H9 (cell line): ENCODE results near the gene L3MBTL4. TPM values are rescaled to one million over a fixed set of nuclear protein-coding genes. Genes with fewer than 3 reads are reported as not detected.

Experiments used
- DNase-seq: peaks from one replicate; pipeline ENCODE4 v3.0.0-alpha.2; 2017
- H2AFZ ChIP-seq: one replicate; pipeline ENCODE4 v1.6.1; 2013; ENCODE audit warnings: mild to moderate bottlenecking, low read length, control low read depth, moderate library complexity
- H2AK5ac ChIP-seq: 2 replicates; pipeline ENCODE4 v1.6.1; 2013; ENCODE audit warnings: low read length, control low read depth, mixed read lengths; ENCODE audit not compliant: insufficient read length
- H2BK120ac ChIP-seq: one replicate; pipeline ENCODE4 v1.6.1; 2013; ENCODE audit warnings: low read depth, mild to moderate bottlenecking, low read length, control low read depth, inconsistent platforms; ENCODE audit not compliant: poor library complexity, severe bottlenecking
- H2BK12ac ChIP-seq: 2 replicates; pipeline ENCODE4 v1.6.1; 2013; ENCODE audit warnings: low read length, control low read depth, mixed read lengths, low read depth; ENCODE audit not compliant: insufficient read length
- H2BK15ac ChIP-seq: 2 replicates; pipeline ENCODE4 v1.6.1; 2013; ENCODE audit warnings: low read depth, low read length, control low read depth
- H2BK20ac ChIP-seq: one replicate; pipeline ENCODE4 v1.6.1; 2013; ENCODE audit warnings: low read depth, mild to moderate bottlenecking, low read length, control low read depth, inconsistent platforms; ENCODE audit not compliant: poor library complexity, severe bottlenecking
- H2BK5ac ChIP-seq: 2 replicates; pipeline ENCODE4 v1.6.1; 2013; ENCODE audit warnings: low read length, control low read depth, mixed read lengths; ENCODE audit not compliant: insufficient read length
- H3K14ac ChIP-seq: 2 replicates; pipeline ENCODE4 v1.6.1; 2013; ENCODE audit warnings: low read length, control low read depth; ENCODE audit not compliant: insufficient read depth
- H3K18ac ChIP-seq: 2 replicates; pipeline ENCODE4 v1.6.1; 2013; ENCODE audit warnings: low read depth, mild to moderate bottlenecking, mixed read lengths, low read length, control low read depth; ENCODE audit not compliant: insufficient read length
- H3K23ac ChIP-seq: 2 replicates; pipeline ENCODE4 v1.6.1; 2013; ENCODE audit warnings: low read length, control low read depth, mixed read lengths, low read depth; ENCODE audit not compliant: insufficient read length
- H3K23me2 ChIP-seq: 2 replicates; pipeline ENCODE4 v1.6.1; 2013; ENCODE audit warnings: low read depth, mild to moderate bottlenecking, mixed read lengths, low read length, control low read depth; ENCODE audit not compliant: insufficient read length, poor library complexity, severe bottlenecking
- H3K27ac ChIP-seq: 2 replicates; pipeline ENCODE4 v1.5.1; 2013; ENCODE audit warnings: low read length, control low read depth, mixed read lengths, low read depth; ENCODE audit not compliant: insufficient read length
- H3K27me3 ChIP-seq: 2 replicates; pipeline ENCODE4 v1.6.1; 2013; ENCODE audit warnings: low read length, control low read depth, inconsistent platforms; ENCODE audit not compliant: insufficient read depth
- H3K4ac ChIP-seq: 2 replicates; pipeline ENCODE4 v1.6.1; 2013; ENCODE audit warnings: low read depth, mild to moderate bottlenecking, control low read depth, inconsistent platforms, low read length, moderate library complexity
- H3K4me1 ChIP-seq: 2 replicates; pipeline ENCODE4 v1.6.1; 2013; ENCODE audit warnings: low read length, control low read depth, inconsistent platforms; ENCODE audit not compliant: insufficient read depth
- H3K4me2 ChIP-seq: 2 replicates; pipeline ENCODE4 v1.6.1; 2013; ENCODE audit warnings: low read length, control low read depth, mixed read lengths; ENCODE audit not compliant: insufficient read length, insufficient read depth
- H3K56ac ChIP-seq: 2 replicates; pipeline ENCODE4 v1.6.1; 2013; ENCODE audit warnings: low read depth, mild to moderate bottlenecking, mixed read lengths, low read length, control low read depth; ENCODE audit not compliant: insufficient read length
- H3K79me1 ChIP-seq: 2 replicates; pipeline ENCODE4 v1.6.1; 2013; ENCODE audit warnings: low read depth, mild to moderate bottlenecking, moderate library complexity, low read length, control low read depth, inconsistent platforms; ENCODE audit not compliant: insufficient read depth, poor library complexity, severe bottlenecking
- H3K79me2 ChIP-seq: 2 replicates; pipeline ENCODE4 v1.6.1; 2013; ENCODE audit warnings: low read length, control low read depth, inconsistent platforms; ENCODE audit not compliant: insufficient read depth
- H3K9ac ChIP-seq: 2 replicates; pipeline ENCODE4 v1.6.1; 2013; ENCODE audit warnings: low read length, control low read depth, mixed read lengths; ENCODE audit not compliant: insufficient read length; ENCODE audit errors: extremely low read depth
- H3K9me3 ChIP-seq: one replicate; pipeline ENCODE4 v1.6.1; 2013; ENCODE audit warnings: low read depth, low read length, inconsistent platforms; ENCODE audit not compliant: control insufficient read depth
- H3T11ph ChIP-seq: one replicate; pipeline ENCODE4 v1.6.1; 2013; ENCODE audit warnings: mild to moderate bottlenecking, low read length, control low read depth, inconsistent platforms
- H4K20me1 ChIP-seq: one replicate; pipeline ENCODE4 v1.6.1; 2013; ENCODE audit not compliant: control insufficient read depth, insufficient read length, insufficient read depth
- H4K5ac ChIP-seq: 2 replicates; pipeline ENCODE4 v1.6.1; 2013; ENCODE audit warnings: low read depth, mild to moderate bottlenecking, mixed read lengths, low read length, control low read depth; ENCODE audit not compliant: insufficient read length
- H4K8ac ChIP-seq: replicated peaks from 2 replicates; pipeline ENCODE4 v1.6.1; 2013; ENCODE audit warnings: low read length, control low read depth, mixed read lengths, low read depth; ENCODE audit not compliant: insufficient read length
- H4K91ac ChIP-seq: 2 replicates; pipeline ENCODE4 v1.6.1; 2013; ENCODE audit warnings: low read depth, mild to moderate bottlenecking, moderate library complexity, mixed read lengths, low read length, control low read depth; ENCODE audit not compliant: insufficient read length
- H3K27ac Mint-ChIP-seq, 3 experiments: 2 replicates in 2 of 3; 3 replicates in 1 of 3; pipeline ENCODE4 v1.8.0; 2020 to 2021; ENCODE audit warnings: mixed read lengths in 3 of 3, mild to moderate bottlenecking in 1 of 3, moderate library complexity in 1 of 3
- H3K27me3 Mint-ChIP-seq: 2 replicates; pipeline ENCODE4 v1.8.0; 2021; ENCODE audit warnings: low read depth, mild to moderate bottlenecking, moderate library complexity, mixed read lengths
- H3K36me3 Mint-ChIP-seq, 3 experiments: 2 replicates in 2 of 3; 3 replicates in 1 of 3; pipeline ENCODE4 v1.8.0; 2020 to 2021; ENCODE audit warnings: low read depth in 3 of 3, mixed read lengths in 3 of 3; ENCODE audit not compliant: insufficient read depth in 1 of 3
- H3K4me1 Mint-ChIP-seq, 2 experiments: 2 replicates each; pipeline ENCODE4 v1.8.0; 2020; ENCODE audit warnings: mixed read lengths in 2 of 2
- H3K4me3 Mint-ChIP-seq, 2 experiments: 2 replicates in 1 of 2; 3 replicates in 1 of 2; pipeline ENCODE4 v1.8.0; 2020 to 2021; ENCODE audit warnings: mild to moderate bottlenecking in 2 of 2, mixed read lengths in 2 of 2, moderate library complexity in 1 of 2
- H3K9me3 Mint-ChIP-seq, 2 experiments: 2 replicates in 1 of 2; 3 replicates in 1 of 2; pipeline ENCODE4 v1.8.0; 2020; ENCODE audit warnings: mild to moderate bottlenecking in 2 of 2, mixed read lengths in 2 of 2, moderate library complexity in 1 of 2
- CTCF ChIP-seq: fragments of 200-600 bp; sonication (generic); conservative IDR thresholded peaks from 3 replicates; pipeline ENCODE4 v1.8.0; 2021; ENCODE audit warnings: antibody characterized with exemption, mild to moderate bottlenecking
- WGBS: extraction: QIAGEN DNeasy Blood & Tissue Kit; methylation state at CpG from one replicate; pipeline ENCODE4 v1.1.7; 2013; ENCODE audit warnings: missing lambda C conversion rate, low lambda C conversion rate, mixed read lengths; ENCODE audit not compliant: insufficient read length; ENCODE audit errors: extremely low coverage; 5-methylcytosine and 5-hydroxymethylcytosine counted together
- total RNA-seq: library from RNA; stranded (reverse); gene quantifications from 2 replicates; pipeline ENCODE4 v1.2.1, GENCODE V29; 2021

L3MBTL4 gene
- total RNA-seq, 1 experiment from 2014 or later: 1.9 TPM

DNA sequence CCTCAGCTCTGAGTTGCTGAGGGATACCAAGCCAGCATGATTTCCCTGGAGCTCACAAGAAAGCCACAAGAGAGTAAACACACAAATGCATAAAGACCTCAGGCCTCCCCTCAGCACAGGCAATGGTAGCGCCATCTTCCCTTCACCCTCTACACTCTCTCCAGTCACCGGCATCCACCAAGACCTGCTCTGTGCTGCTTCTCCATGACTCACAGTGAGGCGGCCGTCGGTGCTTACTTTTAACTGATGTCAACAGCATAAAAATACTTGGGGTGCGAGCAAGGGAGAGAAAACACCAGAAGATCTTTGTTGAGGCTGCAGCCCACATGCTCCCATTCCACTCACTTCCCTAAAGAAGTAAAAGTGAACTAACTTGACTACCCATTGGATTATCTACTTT is 46.7 kb downstream of the L3MBTL4 start:
- Histone ChIP-seq H3K23me2 (no peaks in the 10 kb centered on the region), H3K4me1 (peaks cover 12% of the 10 kb centered on the region; the same call in 1 of the 2 replicates), H2AK5ac (no peak overlapping the region), H3K23ac (no peak overlapping the region), H2BK120ac (no peak overlapping the region), H4K20me1 (no peaks in the 10 kb centered on the region), H3K27me3 (no peaks in the 10 kb centered on the region), H3K4ac (no peak overlapping the region), H3K9ac (no peak overlapping the region), H3K14ac (no peak overlapping the region), H3K27ac (no peak overlapping the region), H4K91ac (no peak overlapping the region), H3K79me2 (no peaks in the 10 kb centered on the region), H3K9me3 (no peaks in the 10 kb centered on the region), H3K56ac (no peak overlapping the region), H3K4me2 (no peak overlapping the region), H4K5ac (no peak overlapping the region), H3T11ph (no peak overlapping the region), H2BK20ac (no peak overlapping the region), H2BK5ac (no peak overlapping the region), H3K18ac (no peak overlapping the region), H2BK12ac (no peak overlapping the region), H2AFZ (no peak overlapping the region), H4K8ac (no peak overlapping the region), H2BK15ac (no peak overlapping the region), H3K79me1 (no peaks in the 10 kb centered on the region)
- Mint-ChIP-seq H3K4me1 (peaks cover 32 to 42% of the 10 kb centered on the region in 2 experiments), H3K27ac (peak overlapping the region in 1 of 3 experiments; percentile 81; a peak in 1 of 7 replicates), H3K27me3 (no peaks in the 10 kb centered on the region), H3K36me3 (peaks cover 0 to 7% (median 0%) of the 10 kb centered on the region in 3 experiments; a peak in 2 of 7 replicates), H3K4me3 (no peak overlapping the region), H3K9me3 (no peaks in the 10 kb centered on the region)
- no peak for TF ChIP-seq CTCF
- no CpG with 5 or more reads among the region's 6 CpGs for WGBS
- DNase-seq: no peak
